GM23248 (cell line): ENCODE data around the gene PIM1. TPM values are rescaled to one million over a fixed set of nuclear protein-coding genes. Genes with fewer than 3 reads are reported as not detected.
"Not testable (repeated sequence)": the region's sequence is repeated elsewhere in the genome, so short reads cannot be mapped to it uniquely, and the experiment has no call there.

Experiments used
- DNase-seq: peaks from one replicate; pipeline ENCODE4 v3.0.0-alpha.2; 2015
- H2AFZ ChIP-seq: fragments of 200-600 bp; sonication (generic); 2 replicates; pipeline ENCODE4 v1.6.1; 2016; ENCODE audit warnings: antibody characterized with exemption
- H3F3A ChIP-seq: fragments of 200-600 bp; sonication (generic); 2 replicates; pipeline ENCODE4 v1.6.1; 2016; ENCODE audit warnings: mild to moderate bottlenecking, antibody characterized with exemption, mixed run types; ENCODE audit not compliant: insufficient read depth
- H3K27ac ChIP-seq: fragments of 200-600 bp; sonication (generic); 2 replicates; pipeline ENCODE4 v1.5.1; 2016; ENCODE audit warnings: mild to moderate bottlenecking
- H3K27me3 ChIP-seq: fragments of 200-600 bp; sonication (generic); replicated peaks from 2 replicates; pipeline ENCODE4 v1.6.1; 2016; ENCODE audit warnings: mild to moderate bottlenecking; ENCODE audit not compliant: insufficient read depth
- H3K36me3 ChIP-seq: fragments of 200-600 bp; sonication (generic); 2 replicates; pipeline ENCODE4 v1.6.1; 2016; ENCODE audit warnings: low read depth, mild to moderate bottlenecking
- H3K4me1 ChIP-seq: fragments of 200-600 bp; sonication (generic); 2 replicates; pipeline ENCODE4 v1.6.1; 2016; ENCODE audit warnings: mild to moderate bottlenecking; ENCODE audit not compliant: insufficient read depth
- H3K4me2 ChIP-seq: fragments of 200-600 bp; sonication (generic); one replicate; pipeline ENCODE4 v1.6.1; 2016; ENCODE audit warnings: mild to moderate bottlenecking; ENCODE audit not compliant: unreplicated experiment
- H3K4me3 ChIP-seq: fragments of 200-600 bp; sonication (generic); 2 replicates; pipeline ENCODE4 v1.5.1; 2016; ENCODE audit warnings: mild to moderate bottlenecking
- H3K79me2 ChIP-seq: fragments of 200-600 bp; sonication (generic); 2 replicates; pipeline ENCODE4 v1.6.1; 2016; ENCODE audit warnings: mild to moderate bottlenecking; ENCODE audit not compliant: insufficient read depth
- H3K9ac ChIP-seq: fragments of 200-600 bp; sonication (generic); 2 replicates; pipeline ENCODE4 v1.6.1; 2016; ENCODE audit warnings: mild to moderate bottlenecking
- H3K9me2 ChIP-seq: fragments of 200-600 bp; sonication (generic); 2 replicates; pipeline ENCODE4 v1.6.1; 2016; ENCODE audit warnings: mixed run types, mild to moderate bottlenecking, moderate library complexity; ENCODE audit not compliant: insufficient read depth
- H3K9me3 ChIP-seq: fragments of 200-600 bp; sonication (generic); one replicate; pipeline ENCODE4 v1.6.1; 2017; ENCODE audit warnings: low read depth
- H4K20me1 ChIP-seq: fragments of 200-600 bp; sonication (generic); 2 replicates; pipeline ENCODE4 v1.6.0; 2016; ENCODE audit not compliant: insufficient read depth
- EZH2 ChIP-seq: fragments of 200-600 bp; sonication (generic); IDR thresholded peaks from 2 replicates; pipeline ENCODE4 v1.6.1; 2018; ENCODE audit warnings: antibody characterized with exemption, mild to moderate bottlenecking; ENCODE audit not compliant: insufficient read depth, poor library complexity, severe bottlenecking
- EZH2phosphoT487 ChIP-seq: fragments of 200-600 bp; sonication (generic); IDR thresholded peaks from 2 replicates; pipeline ENCODE4 v1.6.1; 2018; ENCODE audit warnings: antibody characterized with exemption, moderate library complexity, mild to moderate bottlenecking, low read depth; ENCODE audit not compliant: insufficient read depth
- WGBS, 2 experiments: methylation state at CpG; one replicate each; pipeline ENCODE4 v1.1.6; 2015 to 2017; ENCODE audit warnings: low lambda C conversion rate in 2 of 2, low coverage in 1 of 2; ENCODE audit errors: missing lambda C conversion rate in 2 of 2; 5-methylcytosine and 5-hydroxymethylcytosine counted together
- in situ Hi-C: fragments of 300-500 bp; cut with MboI; formaldehyde crosslinking; loops from 2 replicates; pipeline ENCODE4 v1.15.0; 2020
- polyA plus RNA-seq: library from polyadenylated mRNA; unstranded; fragments of >200 nt; fragmentation: Nextera tagmentation; extraction: Ambion mirVana; gene quantifications from 2 replicates; pipeline ENCODE4 v1.2.1, GENCODE V29; 2016
- total RNA-seq: library from RNA; depleted of rRNA; stranded (reverse); fragments of >200 nt; shearing (Covaris generic); gene quantifications from 2 replicates; pipeline ENCODE4 v1.2.3, GENCODE V29; 2014

PIM1 gene
- total and polyA plus RNA-seq, 2 experiments from 2014 or later, result 12.0 to 15.5 TPM

DNA sequence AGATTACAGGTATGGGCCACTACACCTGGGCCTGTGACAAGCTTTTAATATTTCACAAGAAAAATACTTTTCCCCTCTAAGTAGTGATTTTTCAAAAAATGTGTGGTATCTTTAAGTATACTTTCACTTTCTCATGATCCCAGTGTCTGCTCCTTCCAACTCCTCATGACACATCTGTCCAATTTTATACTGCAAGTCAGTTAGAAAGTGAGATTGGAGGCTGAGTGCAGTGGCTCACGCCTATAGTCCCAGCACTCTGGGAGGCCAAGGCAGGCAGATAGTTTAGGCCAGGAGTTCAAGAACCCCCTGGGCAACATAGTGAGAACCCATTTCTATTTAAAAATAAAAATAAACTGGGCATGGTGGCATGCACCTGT, 20.2 kb downstream of the PIM1 start:
- H3K9me2 ChIP-seq, result no peaks in the 10 kb centered on the region
- TF ChIP-seq EZH2 (no peak), EZH2phosphoT487 (no peak)
- no peaks in the 10 kb centered on the region for H4K20me1 ChIP-seq
- H3K4me2 ChIP-seq, result no peak overlapping the region
- H3K27me3 ChIP-seq, result no peaks in the 10 kb centered on the region
- H3F3A ChIP-seq, result no peaks in the 10 kb centered on the region
- 52 to 54% methylated on average over 1 of the region's 1 CpG for WGBS, 2 experiments
- no peaks in the 10 kb centered on the region for H3K79me2 ChIP-seq
- no peaks in the 10 kb centered on the region for H3K36me3 ChIP-seq
- H3K9ac ChIP-seq, result no peak overlapping the region
- in situ Hi-C loops, result no loop called here
- no peaks in the 10 kb centered on the region for H3K4me1 ChIP-seq
- DNase-seq, result peak; percentile 47
- no peak overlapping the region for H3K4me3 ChIP-seq
- H3K27ac ChIP-seq, result no peak overlapping the region
- no peaks in the 10 kb centered on the region for H3K9me3 ChIP-seq
- H2AFZ ChIP-seq, result peak overlapping the region; percentile 29

DNA sequence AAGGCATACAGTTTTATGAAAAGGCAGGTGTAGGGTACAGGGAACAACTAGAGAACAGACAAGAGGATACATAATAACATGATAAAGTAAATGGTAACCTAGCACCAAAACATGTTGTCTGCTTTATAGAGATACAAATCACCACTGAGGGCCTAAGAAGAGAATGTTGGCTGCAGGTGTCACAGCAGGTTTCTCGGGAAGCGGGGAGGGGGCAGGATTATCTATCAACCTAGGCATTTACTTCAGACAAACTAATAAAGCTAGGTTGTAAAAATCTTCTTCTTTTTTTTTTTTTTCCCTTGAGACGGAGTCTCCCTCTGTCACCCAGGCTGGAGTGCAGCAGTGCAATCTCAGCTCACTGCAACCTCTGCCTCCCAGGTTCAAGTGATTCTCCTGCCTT, 22.7 kb downstream of the PIM1 start:
- no peak for DNase-seq
- H3K4me1 ChIP-seq, result no peaks in the 10 kb centered on the region
- H3K27me3 ChIP-seq, result no peaks in the 10 kb centered on the region
- H3K9me2 ChIP-seq, result no peaks in the 10 kb centered on the region
- TF ChIP-seq EZH2 (no peak), EZH2phosphoT487 (no peak)
- H4K20me1 ChIP-seq, result no peaks in the 10 kb centered on the region
- no peaks in the 10 kb centered on the region for H3F3A ChIP-seq
- no peaks in the 10 kb centered on the region for H3K79me2 ChIP-seq
- in situ Hi-C loops, result no loop called here
- 94 to 98% methylated on average over 3 of the region's 3 CpGs for WGBS, 2 experiments
- H3K4me3 ChIP-seq, result no peak overlapping the region
- no peak overlapping the region for H3K4me2 ChIP-seq
- no peak overlapping the region for H3K27ac ChIP-seq
- H3K9ac ChIP-seq, result no peak overlapping the region
- H3K9me3 ChIP-seq, result no peaks in the 10 kb centered on the region
- H3K36me3 ChIP-seq, result no peaks in the 10 kb centered on the region
- no peak overlapping the region for H2AFZ ChIP-seq

DNA sequence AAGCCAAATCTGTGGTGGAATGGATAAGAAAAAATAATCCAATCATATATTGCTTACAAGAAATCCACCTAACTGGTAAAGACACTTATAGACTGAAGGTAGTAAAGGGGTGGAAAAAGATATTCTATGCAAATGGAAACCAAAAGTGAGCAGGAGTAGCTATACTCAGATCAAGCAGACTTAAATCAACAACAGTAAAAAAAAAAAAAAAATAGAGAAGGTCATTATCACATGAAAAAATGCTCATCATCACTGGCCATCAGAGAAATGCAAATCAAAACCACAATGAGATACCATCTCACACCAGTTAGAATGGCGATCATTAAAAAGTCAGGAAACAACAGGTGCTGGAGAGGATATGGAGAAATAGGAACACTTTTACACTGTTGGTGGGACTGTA, 24.9 kb downstream of the PIM1 start:
- WGBS, 2 experiments, result 86 to 93% methylated on average over 1 of the region's 1 CpG
- H3K4me3 ChIP-seq, DNase-seq: not testable (repeated sequence)

DNA sequence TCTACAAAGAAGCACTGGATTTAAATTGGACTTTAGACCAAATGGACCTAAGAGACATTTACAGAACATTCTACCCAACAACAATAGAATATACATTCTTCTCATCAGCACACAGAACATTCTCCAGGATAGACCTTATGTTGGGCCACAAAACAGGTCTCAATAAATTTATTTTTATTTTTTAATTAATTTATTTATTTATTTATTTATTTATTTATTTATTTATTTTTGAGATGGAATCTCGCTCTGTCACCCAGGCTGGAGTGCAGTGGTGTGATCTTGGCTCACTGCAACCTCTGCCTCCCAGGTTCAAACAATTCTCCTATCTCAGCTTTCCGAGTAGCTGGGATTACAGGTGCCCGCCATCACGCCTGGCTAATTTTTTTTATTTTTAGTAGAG, 26.5 kb downstream of the PIM1 start:
- H3K9me3 ChIP-seq, DNase-seq, H4K20me1 ChIP-seq, H3K9ac ChIP-seq, H3K4me3 ChIP-seq, H3K36me3 ChIP-seq, H3F3A ChIP-seq, in situ Hi-C loops, H3K9me2 ChIP-seq, H3K27me3 ChIP-seq, H3K79me2 ChIP-seq, H3K27ac ChIP-seq, H3K4me2 ChIP-seq, H3K4me1 ChIP-seq, H2AFZ ChIP-seq: not testable (repeated sequence)
- WGBS, 2 experiments, result 81 to 86% methylated on average over 4 of the region's 4 CpGs

More for the DNA sequence above, 24.9 kb downstream of the PIM1 start:
- in situ Hi-C loops, H3K27ac ChIP-seq, H3K79me2 ChIP-seq, H3K4me2 ChIP-seq, H3K9ac ChIP-seq, H3F3A ChIP-seq, H3K9me2 ChIP-seq, H4K20me1 ChIP-seq, H3K4me1 ChIP-seq, H3K36me3 ChIP-seq, H3K27me3 ChIP-seq, H3K9me3 ChIP-seq, H2AFZ ChIP-seq: not testable (repeated sequence)

DNA sequence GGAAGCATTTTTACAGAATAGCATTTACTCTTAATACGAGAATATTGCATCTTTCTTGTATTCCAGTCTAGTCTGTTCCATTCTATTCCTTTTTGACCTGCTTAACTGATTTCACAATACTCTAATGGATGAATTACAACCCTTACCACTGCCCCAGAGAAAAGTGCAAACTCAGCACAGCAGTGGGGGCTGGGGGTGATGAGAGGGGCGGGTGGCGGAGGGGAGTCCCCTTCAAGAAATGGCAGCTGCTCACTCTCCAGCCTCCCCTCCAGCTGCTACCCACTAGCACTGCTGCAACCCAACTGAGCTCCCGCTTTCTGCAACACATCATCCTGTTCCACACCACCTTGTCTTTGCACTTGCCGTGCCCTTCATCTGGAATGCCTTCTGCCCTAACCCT, 30.1 kb downstream of the PIM1 start:
- in situ Hi-C loops, result loop anchor here (25.0 kb wide), 1 partner anchor 313 kb away; the partner anchor contains the start of gene C6orf89

More for the DNA sequence above, 30.1 kb downstream of the PIM1 start:
- H2AFZ ChIP-seq, result no peak overlapping the region
- H3K4me2 ChIP-seq, result no peak overlapping the region
- H3K27ac ChIP-seq, result no peak overlapping the region
- no peaks in the 10 kb centered on the region for H3F3A ChIP-seq
- no peaks in the 10 kb centered on the region for H3K9me3 ChIP-seq
- H3K9me2 ChIP-seq, result no peaks in the 10 kb centered on the region
- H3K79me2 ChIP-seq, result no peaks in the 10 kb centered on the region
- H3K9ac ChIP-seq, result no peak overlapping the region
- DNase-seq, result no peak
- TF ChIP-seq EZH2phosphoT487 (no peak), EZH2 (no peak)
- H3K27me3 ChIP-seq, result no peaks in the 10 kb centered on the region
- 35 to 55% methylated on average over 3 to 5 of the region's 5 CpGs for WGBS, 2 experiments
- no peaks in the 10 kb centered on the region for H3K36me3 ChIP-seq
- no peak overlapping the region for H3K4me3 ChIP-seq
- H4K20me1 ChIP-seq, result no peaks in the 10 kb centered on the region; the same call in 1 of the 2 replicates
- H3K4me1 ChIP-seq, result 0 out of 2 replicates have a peak, but pooled peaks cover 6% of the 10 kb centered on the region
